Measurements from ENCODE around the gene CLDN7.

DNA sequence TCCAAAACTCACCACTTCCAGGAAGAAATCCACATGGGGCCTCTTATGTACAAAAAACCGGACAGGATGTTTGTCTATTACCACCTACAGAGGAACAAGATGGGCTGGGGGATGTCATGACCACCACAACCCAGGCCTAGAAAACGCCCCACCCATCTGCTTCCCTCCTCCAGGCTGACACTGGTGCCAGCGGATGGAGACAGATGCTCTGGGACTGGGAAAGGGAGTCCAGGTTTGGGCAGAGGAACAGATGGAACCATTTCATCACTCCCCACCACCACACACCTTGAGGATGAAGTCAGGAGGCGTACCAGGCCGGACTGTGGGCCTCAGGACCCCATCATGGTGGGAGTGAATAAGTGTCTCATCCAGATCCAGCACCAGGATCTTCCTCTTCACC lies 15.5 kb downstream of the CLDN7 start:
- no peak for TF ChIP-seq EZH2 (IDR thresholded peaks at IDR 0.05; ENCODE audit: borderline replicate concordance)
- TF ChIP-seq, protein P1, sequence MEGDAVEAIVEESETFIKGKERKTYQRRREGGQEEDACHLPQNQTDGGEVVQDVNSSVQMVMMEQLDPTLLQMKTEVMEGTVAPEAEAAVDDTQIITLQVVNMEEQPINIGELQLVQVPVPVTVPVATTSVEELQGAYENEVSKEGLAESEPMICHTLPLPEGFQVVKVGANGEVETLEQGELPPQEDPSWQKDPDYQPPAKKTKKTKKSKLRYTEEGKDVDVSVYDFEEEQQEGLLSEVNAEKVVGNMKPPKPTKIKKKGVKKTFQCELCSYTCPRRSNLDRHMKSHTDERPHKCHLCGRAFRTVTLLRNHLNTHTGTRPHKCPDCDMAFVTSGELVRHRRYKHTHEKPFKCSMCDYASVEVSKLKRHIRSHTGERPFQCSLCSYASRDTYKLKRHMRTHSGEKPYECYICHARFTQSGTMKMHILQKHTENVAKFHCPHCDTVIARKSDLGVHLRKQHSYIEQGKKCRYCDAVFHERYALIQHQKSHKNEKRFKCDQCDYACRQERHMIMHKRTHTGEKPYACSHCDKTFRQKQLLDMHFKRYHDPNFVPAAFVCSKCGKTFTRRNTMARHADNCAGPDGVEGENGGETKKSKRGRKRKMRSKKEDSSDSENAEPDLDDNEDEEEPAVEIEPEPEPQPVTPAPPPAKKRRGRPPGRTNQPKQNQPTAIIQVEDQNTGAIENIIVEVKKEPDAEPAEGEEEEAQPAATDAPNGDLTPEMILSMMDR (IDR thresholded peaks at IDR 0.05; ENCODE audit: poor library complexity) = no peak
